Measurements from ENCODE around the gene ECI1. TPM values are rescaled to one million over a fixed set of nuclear protein-coding genes. Genes with fewer than 3 reads are reported as not detected.

ECI1 gene
- total and polyA plus RNA-seq, 2 experiments from 2014 or later = 118 to 143 TPM

DNA sequence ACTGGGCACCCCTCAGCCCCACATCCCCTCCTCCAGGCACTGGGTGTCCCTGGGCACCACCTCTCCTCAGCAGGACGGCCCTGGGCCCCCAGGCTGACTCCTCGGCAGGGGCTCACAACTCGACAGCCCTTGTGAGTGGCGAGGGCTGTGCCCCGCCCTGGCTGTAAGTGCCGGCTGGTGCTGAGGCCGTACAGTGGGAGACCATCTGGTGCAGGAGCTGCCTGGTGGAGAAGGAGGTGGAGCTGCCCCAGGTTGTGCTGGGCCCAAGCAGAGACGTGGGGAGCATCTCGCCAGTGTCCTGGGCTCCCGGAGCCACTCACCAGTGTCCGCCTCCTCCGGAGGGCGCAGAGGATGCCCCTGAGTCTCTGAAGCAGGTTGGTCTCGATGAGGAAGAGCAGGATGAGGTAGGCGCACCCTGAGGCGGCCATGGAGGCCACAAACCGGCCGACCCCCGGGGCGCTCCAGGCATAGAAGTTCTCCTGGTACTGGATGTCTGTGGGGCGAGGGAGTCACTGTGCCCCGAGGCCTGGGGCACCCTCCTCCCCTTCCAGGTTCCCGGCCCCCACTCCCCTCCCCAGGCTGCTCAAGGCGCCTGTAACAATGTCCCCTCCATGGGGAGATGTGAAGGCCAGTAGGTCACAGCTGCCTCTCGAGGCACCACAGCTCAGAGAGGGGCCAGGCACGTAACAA lies 31.6 kb upstream of the ECI1 start (continued):
- TF ChIP-seq ZNF462 (CRISPR knock-in tag; IDR thresholded peaks at IDR 0.05) (no peak), CREB1 (CRISPR knock-in tag; IDR thresholded peaks at IDR 0.05; ENCODE audit: low read depth) (no peak), EZH2phosphoT487 (IDR thresholded peaks at IDR 0.05; ENCODE audit: unreplicated experiment) (no peak)

- no peaks in the 10 kb centered on the region for H3K4me1 Mint-ChIP-seq
- no peaks in the 10 kb centered on the region for H3K36me3 ChIP-seq (ENCODE audit: insufficient read depth)
- H3K27ac Mint-ChIP-seq = no peak overlapping the region
- no peaks in the 10 kb centered on the region for H3K27me3 ChIP-seq (ENCODE audit: insufficient read depth)
- no peak overlapping the region for H2AFZ ChIP-seq
- no peaks in the 10 kb centered on the region for H3K79me2 ChIP-seq (replicated peaks; ENCODE audit: insufficient read depth)
- H3K4me1 ChIP-seq (ENCODE audit: insufficient read depth) = no peaks in the 10 kb centered on the region
- H3F3A ChIP-seq (replicated peaks; ENCODE audit: low read depth) = no peaks in the 10 kb centered on the region
- no peak overlapping the region for H3K4me2 ChIP-seq
- no peak overlapping the region for H3K27ac ChIP-seq (ENCODE audit: low read depth)
- ATAC-seq = no peak
- no peaks in the 10 kb centered on the region for H3K9me2 ChIP-seq (ENCODE audit: insufficient read depth)
- H3K9me3 Mint-ChIP-seq = no peaks in the 10 kb centered on the region
- H3K4me3 ChIP-seq = no peak overlapping the region
- DNase-seq (ENCODE audit: low spot score) = no peak
- H3K4me3 Mint-ChIP-seq = no peak overlapping the region
- H3K36me3 Mint-ChIP-seq (ENCODE audit: low read depth) = no peaks in the 10 kb centered on the region; the same call in 2 of the 3 replicates
- H4K20me1 ChIP-seq (replicated peaks; ENCODE audit: insufficient read depth) = no peaks in the 10 kb centered on the region; the same call in 1 of the 2 replicates
- peaks cover 9% of the 10 kb centered on the region for H3K27me3 Mint-ChIP-seq (ENCODE audit: insufficient read depth, low read depth, poor library complexity)
- TF ChIP-seq JUNB (IDR thresholded peaks at IDR 0.05; ENCODE audit: unreplicated experiment) = no peak
- TF ChIP-seq, protein P1, sequence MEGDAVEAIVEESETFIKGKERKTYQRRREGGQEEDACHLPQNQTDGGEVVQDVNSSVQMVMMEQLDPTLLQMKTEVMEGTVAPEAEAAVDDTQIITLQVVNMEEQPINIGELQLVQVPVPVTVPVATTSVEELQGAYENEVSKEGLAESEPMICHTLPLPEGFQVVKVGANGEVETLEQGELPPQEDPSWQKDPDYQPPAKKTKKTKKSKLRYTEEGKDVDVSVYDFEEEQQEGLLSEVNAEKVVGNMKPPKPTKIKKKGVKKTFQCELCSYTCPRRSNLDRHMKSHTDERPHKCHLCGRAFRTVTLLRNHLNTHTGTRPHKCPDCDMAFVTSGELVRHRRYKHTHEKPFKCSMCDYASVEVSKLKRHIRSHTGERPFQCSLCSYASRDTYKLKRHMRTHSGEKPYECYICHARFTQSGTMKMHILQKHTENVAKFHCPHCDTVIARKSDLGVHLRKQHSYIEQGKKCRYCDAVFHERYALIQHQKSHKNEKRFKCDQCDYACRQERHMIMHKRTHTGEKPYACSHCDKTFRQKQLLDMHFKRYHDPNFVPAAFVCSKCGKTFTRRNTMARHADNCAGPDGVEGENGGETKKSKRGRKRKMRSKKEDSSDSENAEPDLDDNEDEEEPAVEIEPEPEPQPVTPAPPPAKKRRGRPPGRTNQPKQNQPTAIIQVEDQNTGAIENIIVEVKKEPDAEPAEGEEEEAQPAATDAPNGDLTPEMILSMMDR (conservative IDR thresholded peaks at IDR 0.05; ENCODE audit: low read depth in 2 of 2) = no peak
- TF ChIP-seq CREB1 (CRISPR knock-in tag; IDR thresholded peaks at IDR 0.05; ENCODE audit: low read depth) = no peak
- no peak for TF ChIP-seq ZNF114 (CRISPR knock-in tag; IDR thresholded peaks at IDR 0.05)
- no peak for TF ChIP-seq POLR2AphosphoS5 (IDR thresholded peaks at IDR 0.05; ENCODE audit: low read depth)
- TF ChIP-seq STAT1 (IDR thresholded peaks at IDR 0.05; ENCODE audit: unreplicated experiment) = no peak
- TF ChIP-seq REST (IDR thresholded peaks at IDR 0.05; ENCODE audit: unreplicated experiment) = no peak
- no peak for TF ChIP-seq EZH2 (IDR thresholded peaks at IDR 0.05; ENCODE audit: low read depth, unreplicated experiment)
- no peak for TF ChIP-seq EZH2phosphoT487 (IDR thresholded peaks at IDR 0.05; ENCODE audit: unreplicated experiment)
- no peak for TF ChIP-seq ETS1 (IDR thresholded peaks at IDR 0.05)
- no peak for TF ChIP-seq NANOG (IDR thresholded peaks at IDR 0.05; ENCODE audit: borderline replicate concordance)
These were observed 30.9 kb upstream of the ECI1 start for GRCh38 chr16:2282262-2282661.

Data from GM23338 (cell line).